Measurements from ENCODE around the gene SLC25A21.

DNA sequence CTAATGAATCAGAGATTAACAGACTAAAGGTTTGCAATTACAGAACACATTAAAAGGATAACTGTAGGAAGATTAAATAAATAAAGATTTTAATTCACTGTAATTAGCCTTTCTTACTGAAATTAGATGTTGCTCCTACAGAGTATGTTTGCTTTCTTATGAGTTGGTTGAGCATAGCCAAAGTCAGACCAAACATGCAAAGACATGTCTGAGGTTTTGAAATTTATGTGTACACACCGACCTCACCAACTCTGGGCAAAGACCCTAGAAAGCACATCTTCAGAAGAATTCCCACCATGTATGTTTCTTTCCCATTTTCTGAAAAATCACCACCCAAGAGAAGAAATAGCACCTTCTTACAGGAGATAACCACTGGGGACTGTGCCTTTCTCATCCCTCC is 351.5 kb downstream of the SLC25A21 start:
- TF ChIP-seq, protein P1, sequence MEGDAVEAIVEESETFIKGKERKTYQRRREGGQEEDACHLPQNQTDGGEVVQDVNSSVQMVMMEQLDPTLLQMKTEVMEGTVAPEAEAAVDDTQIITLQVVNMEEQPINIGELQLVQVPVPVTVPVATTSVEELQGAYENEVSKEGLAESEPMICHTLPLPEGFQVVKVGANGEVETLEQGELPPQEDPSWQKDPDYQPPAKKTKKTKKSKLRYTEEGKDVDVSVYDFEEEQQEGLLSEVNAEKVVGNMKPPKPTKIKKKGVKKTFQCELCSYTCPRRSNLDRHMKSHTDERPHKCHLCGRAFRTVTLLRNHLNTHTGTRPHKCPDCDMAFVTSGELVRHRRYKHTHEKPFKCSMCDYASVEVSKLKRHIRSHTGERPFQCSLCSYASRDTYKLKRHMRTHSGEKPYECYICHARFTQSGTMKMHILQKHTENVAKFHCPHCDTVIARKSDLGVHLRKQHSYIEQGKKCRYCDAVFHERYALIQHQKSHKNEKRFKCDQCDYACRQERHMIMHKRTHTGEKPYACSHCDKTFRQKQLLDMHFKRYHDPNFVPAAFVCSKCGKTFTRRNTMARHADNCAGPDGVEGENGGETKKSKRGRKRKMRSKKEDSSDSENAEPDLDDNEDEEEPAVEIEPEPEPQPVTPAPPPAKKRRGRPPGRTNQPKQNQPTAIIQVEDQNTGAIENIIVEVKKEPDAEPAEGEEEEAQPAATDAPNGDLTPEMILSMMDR (IDR thresholded peaks at IDR 0.05), result no peak
- TF ChIP-seq EP300 (IDR thresholded peaks at IDR 0.05), result no peak
